SK-N-SH (cell line): ENCODE measurements around the gene RIOK3. TPM values are rescaled to one million over a fixed set of nuclear protein-coding genes. Genes with fewer than 3 reads are reported as not detected.

Experiments used
- CTCF ChIA-PET: fragments of 300-600, 350-600 bp; formaldehyde crosslinking; extraction: SDS; loops from one replicate; lab custom pipeline; 2021; lab: Yijun Ruan, JAX
- POLR2A ChIA-PET: fragments of 350-600 bp; sonication (Branson Sonifier 250); formaldehyde crosslinking; extraction: SDS; loops from one replicate; lab custom pipeline; 2020; ENCODE audit warnings: antibody characterized with exemption, inconsistent platforms; lab: Yijun Ruan, JAX
- DNase-seq: peaks from one replicate; pipeline ENCODE4 v3.0.0; 2012
- H2AFZ ChIP-seq: fragments of 200-600 bp; sonication (generic); 2 replicates; pipeline ENCODE4 v1.8.1; 2016; ENCODE audit warnings: antibody characterized with exemption, mild to moderate bottlenecking, low read depth
- H3F3A ChIP-seq: fragments of 200-600 bp; sonication (generic); replicated peaks from 2 replicates; pipeline ENCODE3; 2016; ENCODE audit warnings: antibody characterized with exemption, mild to moderate bottlenecking; ENCODE audit not compliant: insufficient read depth
- H3K27ac ChIP-seq, 2 experiments: fragments of 200-500 bp in 1 of 2; fragments of 200-600 bp in 1 of 2; sonication (Bioruptor generic) in 1 of 2; sonication (generic), shearing (Covaris generic) in 1 of 2; 2 replicates each; pipeline versions ENCODE4 v1.5.1 to v1.6.1; 2014 to 2016; ENCODE audit warnings: low read depth in 2 of 2, inconsistent platforms in 1 of 2, low read length in 1 of 2, mild to moderate bottlenecking in 1 of 2, mixed read lengths in 1 of 2
- H3K27me3 ChIP-seq: fragments of 200-600 bp; sonication (generic), shearing (Covaris generic); 2 replicates; pipeline ENCODE4 v1.6.1; 2016; ENCODE audit warnings: mixed run types; ENCODE audit not compliant: insufficient read depth
- H3K36me3 ChIP-seq, 2 experiments: fragments of 200-500 bp in 1 of 2; fragments of 200-600 bp in 1 of 2; sonication (Bioruptor generic) in 1 of 2; sonication (generic) in 1 of 2; replicated peaks in 1 of 2; 2 replicates each; pipeline versions ENCODE3 to v1.5.1; 2014 to 2016; ENCODE audit warnings: low read length in 1 of 2, mild to moderate bottlenecking in 1 of 2; ENCODE audit not compliant: insufficient read depth in 2 of 2, control insufficient read depth in 1 of 2
- H3K4me1 ChIP-seq, 2 experiments: fragments of 200-500 bp in 1 of 2; fragments of 200-600 bp in 1 of 2; sonication (Bioruptor generic) in 1 of 2; sonication (generic), shearing (Covaris generic) in 1 of 2; 2 replicates each; pipeline versions ENCODE4 v1.5.1 to v1.6.1; 2014 to 2016; ENCODE audit warnings: low read depth in 1 of 2, low read length in 1 of 2, mixed run types in 1 of 2; ENCODE audit not compliant: insufficient read depth in 2 of 2, control insufficient read depth in 1 of 2
- H3K4me2 ChIP-seq: fragments of 200-600 bp; sonication (generic), shearing (Covaris generic); 2 replicates; pipeline ENCODE4 v1.6.1; 2017; ENCODE audit warnings: mixed run types
- H3K4me3 ChIP-seq, 2 experiments: fragments of 200-500 bp in 1 of 2; fragments of 200-600 bp in 1 of 2; sonication (Bioruptor generic) in 1 of 2; sonication (generic), shearing (Covaris generic) in 1 of 2; 2 replicates each; pipeline versions ENCODE4 v1.5.1 to v1.8.1; 2014 to 2016; ENCODE audit warnings: low read depth in 2 of 2, inconsistent platforms in 1 of 2, low read length in 1 of 2, mild to moderate bottlenecking in 1 of 2, mixed read lengths in 1 of 2, moderate library complexity in 1 of 2
- H3K79me2 ChIP-seq: fragments of 200-600 bp; sonication (generic); 2 replicates; pipeline ENCODE4 v1.8.1; 2017; ENCODE audit warnings: mild to moderate bottlenecking; ENCODE audit not compliant: insufficient read depth
- H3K9ac ChIP-seq: fragments of 200-600 bp; sonication (generic); 2 replicates; pipeline ENCODE4 v1.6.1; 2017; ENCODE audit warnings: mixed run types
- H3K9me2 ChIP-seq: fragments of 200-600 bp; sonication (generic); 2 replicates; pipeline ENCODE4 v1.6.1; 2017; ENCODE audit warnings: mixed run types
- H3K9me3 ChIP-seq: fragments of 200-600 bp; sonication (generic); 2 replicates; pipeline ENCODE4 v1.6.1; 2017; ENCODE audit warnings: mixed run types, mild to moderate bottlenecking, moderate library complexity
- H4K20me1 ChIP-seq: fragments of 200-600 bp; sonication (generic); 2 replicates; pipeline ENCODE4 v1.6.1; 2017; ENCODE audit warnings: mild to moderate bottlenecking, mixed run types; ENCODE audit not compliant: insufficient read depth
- CHD2 ChIP-seq: fragments of 150-350 bp; IDR thresholded peaks from 2 replicates; pipeline ENCODE4 v1.6.1; 2018; ENCODE audit warnings: low read length; ENCODE audit not compliant: partially characterized antibody
- ELF1 ChIP-seq: IDR thresholded peaks from 2 replicates; pipeline ENCODE4 v1.4.0; 2012
- EP300 ChIP-seq, 2 experiments: IDR thresholded peaks; 2 replicates each; pipeline versions ENCODE4 v1.4.0 to v1.6.1; 2012; ENCODE audit warnings: borderline replicate concordance in 1 of 2, low read depth in 1 of 2, low read length in 1 of 2
- FOSL2 ChIP-seq: IDR thresholded peaks from 2 replicates; pipeline ENCODE4 v1.4.0; 2012; ENCODE audit warnings: low read depth, mild to moderate bottlenecking, moderate library complexity, borderline replicate concordance
- FOXM1 ChIP-seq: IDR thresholded peaks from 2 replicates; pipeline ENCODE4 v1.4.0; 2012; ENCODE audit warnings: low read depth, mild to moderate bottlenecking
- GABPA ChIP-seq: IDR thresholded peaks from 2 replicates; pipeline ENCODE4 v1.4.0; 2012; ENCODE audit warnings: low read depth, mild to moderate bottlenecking
- JUND ChIP-seq: IDR thresholded peaks from 2 replicates; pipeline ENCODE4 v1.4.0; 2012
- MXI1 ChIP-seq: IDR thresholded peaks from 2 replicates; pipeline ENCODE4 v1.6.1; 2012; ENCODE audit warnings: mild to moderate bottlenecking, low read depth, low read length, improper control_type of control experiment
- NFIC ChIP-seq: IDR thresholded peaks from 2 replicates; pipeline ENCODE4 v1.4.0; 2012; ENCODE audit warnings: borderline replicate concordance
- POLR2AphosphoS5 ChIP-seq: IDR thresholded peaks from 2 replicates; pipeline ENCODE4 v1.6.1; 2012; ENCODE audit warnings: low read depth, low read length
- RCOR1 ChIP-seq: fragments of 150-350 bp; IDR thresholded peaks from 2 replicates; pipeline ENCODE4 v1.6.1; 2017; ENCODE audit warnings: antibody characterized with exemption, low read length
- SIN3A ChIP-seq: IDR thresholded peaks from 2 replicates; pipeline ENCODE4 v1.6.1; 2012; ENCODE audit warnings: low read depth, mild to moderate bottlenecking, low read length, moderate library complexity, borderline replicate concordance
- SMC3 ChIP-seq: IDR thresholded peaks from 2 replicates; pipeline ENCODE4 v1.6.1; 2012; ENCODE audit warnings: low read depth, low read length, improper control_type of control experiment
- TCF12 ChIP-seq: IDR thresholded peaks from 2 replicates; pipeline ENCODE4 v1.4.0; 2012
- TEAD4 ChIP-seq: IDR thresholded peaks from 2 replicates; pipeline ENCODE4 v1.4.0; 2012; ENCODE audit warnings: mild to moderate bottlenecking, borderline replicate concordance; ENCODE audit not compliant: insufficient read depth
- YY1 ChIP-seq: IDR thresholded peaks from 2 replicates; pipeline ENCODE4 v1.4.0; 2012; ENCODE audit warnings: low read depth, mild to moderate bottlenecking
- WGBS: methylation state at CpG from one replicate; pipeline ENCODE4 v1.1.6; 2017; ENCODE audit warnings: low lambda C conversion rate; 5-methylcytosine and 5-hydroxymethylcytosine counted together
- polyA plus RNA-seq, 3 experiments: library from polyadenylated mRNA; depleted of rRNA; stranded (reverse); fragments of >200 nt; gene quantifications; 2 replicates each; pipeline ENCODE4 v1.2.3, GENCODE V29; 2012
- TF ChIP-seq, protein P1 (sequence below): fragments of 150-350 bp; IDR thresholded peaks from 2 replicates; pipeline ENCODE4 v1.6.1; 2017; ENCODE audit warnings: antibody characterized with exemption, low read length, low read depth, borderline replicate concordance
- TF ChIP-seq, protein P2 (sequence below): IDR thresholded peaks from 2 replicates; pipeline ENCODE4; 2012
- TF ChIP-seq, protein P3 (sequence below): fragments of 150-350 bp; IDR thresholded peaks from 2 replicates; pipeline ENCODE4 v1.6.1; 2016; ENCODE audit warnings: mild to moderate bottlenecking, low read depth, low read length
- TF ChIP-seq, protein P4 (sequence below): IDR thresholded peaks from 2 replicates; pipeline ENCODE4 v1.4.0; 2012; ENCODE audit warnings: low read depth, borderline replicate concordance

RIOK3 gene
- polyA plus RNA-seq, 1 of the 3 experiments (the other 2 are of a cell fraction), result 12.3 TPM

DNA sequence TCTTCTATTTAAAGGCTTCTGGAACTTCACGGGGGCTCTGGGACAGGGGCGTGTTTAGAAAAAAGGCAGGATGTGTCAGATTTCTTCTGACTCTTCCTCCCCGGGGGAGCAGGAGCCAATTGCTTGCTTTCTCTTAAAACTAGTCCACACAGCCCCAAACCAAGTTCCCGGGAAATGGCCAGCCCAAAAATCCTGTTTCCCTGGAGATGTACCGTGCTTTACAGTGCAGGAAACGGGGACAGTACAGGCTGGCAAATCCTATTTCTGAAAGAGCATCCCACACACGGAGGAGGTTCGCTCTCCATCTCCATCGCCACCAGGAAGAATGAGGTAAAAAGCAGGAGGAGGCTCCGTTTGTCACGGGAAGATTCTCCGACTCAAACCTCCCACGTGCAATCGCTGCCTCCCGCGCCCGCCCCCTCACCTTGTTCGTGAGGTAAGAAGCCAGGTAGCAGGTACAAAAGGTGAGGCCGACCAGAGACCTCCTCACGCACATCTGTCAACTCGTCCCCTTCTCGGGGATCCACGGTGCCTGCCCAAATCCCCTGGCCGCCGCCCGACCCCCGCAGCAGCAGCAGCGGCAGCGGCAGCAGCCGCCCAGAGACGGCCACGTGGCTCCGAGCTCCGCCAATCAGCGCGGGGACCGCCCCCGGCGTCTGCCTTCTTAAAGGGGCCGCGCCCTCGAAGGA, 15.6 kb upstream of the RIOK3 start (continued):
- TF ChIP-seq, protein P1, sequence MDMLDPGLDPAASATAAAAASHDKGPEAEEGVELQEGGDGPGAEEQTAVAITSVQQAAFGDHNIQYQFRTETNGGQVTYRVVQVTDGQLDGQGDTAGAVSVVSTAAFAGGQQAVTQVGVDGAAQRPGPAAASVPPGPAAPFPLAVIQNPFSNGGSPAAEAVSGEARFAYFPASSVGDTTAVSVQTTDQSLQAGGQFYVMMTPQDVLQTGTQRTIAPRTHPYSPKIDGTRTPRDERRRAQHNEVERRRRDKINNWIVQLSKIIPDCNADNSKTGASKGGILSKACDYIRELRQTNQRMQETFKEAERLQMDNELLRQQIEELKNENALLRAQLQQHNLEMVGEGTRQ, result peak; percentile 59; the same call in 1 of the 2 replicates
- no peak for TF ChIP-seq JUND
- TF ChIP-seq, all 33 proteins: peak for 6

DNA sequence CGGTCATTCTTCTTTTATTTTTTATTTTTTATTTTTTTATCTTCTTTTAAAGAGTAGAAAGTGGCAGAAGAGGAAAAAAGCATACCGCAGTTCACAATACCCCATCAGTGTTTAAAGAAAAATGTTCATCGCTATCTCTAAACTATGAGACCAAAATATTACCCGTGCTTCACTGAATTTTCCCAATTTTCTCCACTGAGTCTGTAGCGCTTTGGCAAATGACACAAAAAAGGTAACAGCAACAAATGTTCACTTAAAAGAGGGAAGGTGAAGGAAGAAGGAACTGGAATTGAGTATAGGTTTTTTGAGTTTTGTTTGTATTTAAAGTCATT, 15.1 kb upstream of the RIOK3 start:
- TF ChIP-seq CHD2, result no peak
- TF ChIP-seq, all 33 proteins: peak for 0
- ChIA-PET POLR2A (interaction anchor here (0.6 kb wide), 1 partner anchor 260 kb away, joined by 3 read pairs; no protein-coding TSS in a partner anchor), CTCF (interaction anchor here (1.6 kb wide), 1 partner anchor 306 kb away, joined by 4 read pairs; no protein-coding TSS in a partner anchor)
- peak overlapping the region; percentile 90 for H3K4me2 ChIP-seq
- peaks cover 0 to 9% of the 10 kb centered on the region in 2 experiments; a peak in 1 of 4 replicates for H3K4me1 ChIP-seq
- DNase-seq, result no peak
- no peaks in the 10 kb centered on the region for H3K79me2 ChIP-seq
- peak overlapping the region in 1 of 2 experiments; percentile 53; a peak in 1 of 4 replicates for H3K27ac ChIP-seq
- H3K9me3 ChIP-seq, result no peaks in the 10 kb centered on the region
- no peaks in the 10 kb centered on the region for H4K20me1 ChIP-seq
- H3K9ac ChIP-seq, result no peak overlapping the region; the same call in 1 of the 2 replicates
- peak overlapping the region; percentile 100 for H2AFZ ChIP-seq
- no peaks in the 10 kb centered on the region for H3K9me2 ChIP-seq
- 4% methylated on average over 5 of the region's 5 CpGs for WGBS
- H3F3A ChIP-seq, result no peaks in the 10 kb centered on the region
- no peaks in the 10 kb centered on the region for H3K27me3 ChIP-seq
- H3K36me3 ChIP-seq, result no peaks in the 10 kb centered on the region
- H3K4me3 ChIP-seq, result peak overlapping the region; percentile 76 to 91

DNA sequence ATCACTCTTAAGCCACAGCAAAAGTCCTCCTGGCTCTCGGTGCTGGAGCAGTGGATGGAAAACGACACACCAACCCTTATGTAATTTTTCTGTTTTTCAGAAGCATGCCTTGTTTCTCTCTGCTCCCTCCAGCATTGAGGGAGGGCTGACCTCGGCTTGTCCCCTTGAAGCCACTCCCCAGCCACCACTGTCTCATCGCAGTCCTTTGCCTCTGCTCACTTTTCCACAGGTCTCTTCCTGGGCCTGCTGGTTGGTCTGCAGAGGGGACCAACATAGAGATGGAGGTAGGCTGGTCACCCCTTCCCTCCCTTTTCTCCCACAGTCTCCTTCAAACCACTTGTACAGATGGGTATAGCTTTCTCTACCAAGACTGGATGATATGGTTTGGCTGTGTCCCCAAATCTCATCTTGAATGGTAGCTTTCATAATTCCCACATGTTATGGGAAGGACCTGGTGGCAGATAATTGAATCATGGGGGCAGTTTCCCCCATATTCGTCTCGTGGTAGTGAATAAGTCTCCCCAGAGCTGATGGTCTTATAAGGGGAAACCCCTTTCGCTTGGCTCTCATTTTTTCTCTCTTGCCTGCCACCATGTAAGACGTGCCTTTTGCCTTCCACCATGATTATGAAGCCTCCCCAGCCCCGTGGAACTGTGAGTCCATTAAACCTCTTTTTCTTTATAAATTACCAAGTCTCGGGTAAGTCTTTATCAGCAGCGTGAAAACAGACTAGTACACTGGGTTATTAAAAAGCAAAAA, 14.3 kb upstream of the RIOK3 start:
- Histone ChIP-seq H2AFZ (peak overlapping the region; percentile 100), H3K27ac (no peak overlapping the region; a peak in 1 of 4 replicates), H3K4me1 (peaks cover 0 to 9% of the 10 kb centered on the region in 2 experiments; a peak in 1 of 4 replicates), H4K20me1 (no peaks in the 10 kb centered on the region), H3K27me3 (no peaks in the 10 kb centered on the region), H3K9ac (no peak overlapping the region), H3K9me2 (no peaks in the 10 kb centered on the region), H3K79me2 (no peaks in the 10 kb centered on the region), H3K9me3 (no peaks in the 10 kb centered on the region), H3K4me2 (peak overlapping the region; percentile 90)
- POLR2A ChIA-PET, result no interaction called here
- WGBS, result 72% methylated on average over 11 of the region's 11 CpGs
- peak; percentile 22 for DNase-seq
- TF ChIP-seq NFIC, result no peak
- no peak for TF ChIP-seq SIN3A
- TF ChIP-seq CHD2, result no peak
- no peak for TF ChIP-seq GABPA
- TF ChIP-seq YY1, result no peak
- TF ChIP-seq MXI1, result no peak
- TF ChIP-seq POLR2AphosphoS5, result no peak
- TF ChIP-seq ELF1, result no peak
- TF ChIP-seq, protein P2, sequence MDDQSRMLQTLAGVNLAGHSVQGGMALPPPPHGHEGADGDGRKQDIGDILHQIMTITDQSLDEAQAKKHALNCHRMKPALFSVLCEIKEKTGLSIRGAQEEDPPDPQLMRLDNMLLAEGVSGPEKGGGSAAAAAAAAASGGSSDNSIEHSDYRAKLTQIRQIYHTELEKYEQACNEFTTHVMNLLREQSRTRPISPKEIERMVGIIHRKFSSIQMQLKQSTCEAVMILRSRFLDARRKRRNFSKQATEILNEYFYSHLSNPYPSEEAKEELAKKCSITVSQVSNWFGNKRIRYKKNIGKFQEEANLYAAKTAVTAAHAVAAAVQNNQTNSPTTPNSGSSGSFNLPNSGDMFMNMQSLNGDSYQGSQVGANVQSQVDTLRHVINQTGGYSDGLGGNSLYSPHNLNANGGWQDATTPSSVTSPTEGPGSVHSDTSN, result no peak
- TF ChIP-seq FOXM1, result no peak
- TF ChIP-seq RCOR1, result no peak
- no peak for TF ChIP-seq SMC3
- TF ChIP-seq, protein P3, sequence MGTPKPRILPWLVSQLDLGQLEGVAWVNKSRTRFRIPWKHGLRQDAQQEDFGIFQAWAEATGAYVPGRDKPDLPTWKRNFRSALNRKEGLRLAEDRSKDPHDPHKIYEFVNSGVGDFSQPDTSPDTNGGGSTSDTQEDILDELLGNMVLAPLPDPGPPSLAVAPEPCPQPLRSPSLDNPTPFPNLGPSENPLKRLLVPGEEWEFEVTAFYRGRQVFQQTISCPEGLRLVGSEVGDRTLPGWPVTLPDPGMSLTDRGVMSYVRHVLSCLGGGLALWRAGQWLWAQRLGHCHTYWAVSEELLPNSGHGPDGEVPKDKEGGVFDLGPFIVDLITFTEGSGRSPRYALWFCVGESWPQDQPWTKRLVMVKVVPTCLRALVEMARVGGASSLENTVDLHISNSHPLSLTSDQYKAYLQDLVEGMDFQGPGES, result no peak
- TF ChIP-seq, protein P4, sequence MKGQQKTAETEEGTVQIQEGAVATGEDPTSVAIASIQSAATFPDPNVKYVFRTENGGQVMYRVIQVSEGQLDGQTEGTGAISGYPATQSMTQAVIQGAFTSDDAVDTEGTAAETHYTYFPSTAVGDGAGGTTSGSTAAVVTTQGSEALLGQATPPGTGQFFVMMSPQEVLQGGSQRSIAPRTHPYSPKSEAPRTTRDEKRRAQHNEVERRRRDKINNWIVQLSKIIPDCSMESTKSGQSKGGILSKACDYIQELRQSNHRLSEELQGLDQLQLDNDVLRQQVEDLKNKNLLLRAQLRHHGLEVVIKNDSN, result no peak
- no peak for TF ChIP-seq FOSL2
- TF ChIP-seq TEAD4, result no peak
- no peak for TF ChIP-seq TCF12
- TF ChIP-seq EP300 (IDR thresholded peaks at IDR 0.05; ENCODE audit: borderline replicate concordance in 1 of 2, low read depth in 1 of 2, low read length in 1 of 2), result no peak
- TF ChIP-seq, all 33 proteins: peak for 0
- H3F3A ChIP-seq, result no peaks in the 10 kb centered on the region
- H3K36me3 ChIP-seq, result no peaks in the 10 kb centered on the region
- peak overlapping the region in 1 of 2 experiments; percentile 91; a peak in 1 of 4 replicates for H3K4me3 ChIP-seq
- CTCF ChIA-PET, result interaction anchor here (0.9 to 1.6 kb wide), 2 partner anchors 27 to 307 kb away, joined by 3 to 4 read pairs; no protein-coding TSS in a partner anchor
